SK-N-MC (cell line): ENCODE measurements around the gene ADORA3.

Experiments used
- EZH2 ChIP-seq: fragments of 200-600 bp; sonication (generic); IDR thresholded peaks from one replicate; pipeline ENCODE4 v1.6.1; 2017; ENCODE audit warnings: antibody characterized with exemption
- FOXP2 ChIP-seq: optimal IDR thresholded peaks from 2 replicates; pipeline ENCODE3; 2011; ENCODE audit warnings: mild to moderate bottlenecking, moderate library complexity; ENCODE audit not compliant: insufficient read depth; ENCODE audit errors: extremely low read length, control extremely low read depth
- POLR2AphosphoS5 ChIP-seq: IDR thresholded peaks from 2 replicates; pipeline ENCODE4 v1.6.1; 2012; ENCODE audit warnings: mild to moderate bottlenecking, low read depth, low read length, borderline replicate concordance

DNA sequence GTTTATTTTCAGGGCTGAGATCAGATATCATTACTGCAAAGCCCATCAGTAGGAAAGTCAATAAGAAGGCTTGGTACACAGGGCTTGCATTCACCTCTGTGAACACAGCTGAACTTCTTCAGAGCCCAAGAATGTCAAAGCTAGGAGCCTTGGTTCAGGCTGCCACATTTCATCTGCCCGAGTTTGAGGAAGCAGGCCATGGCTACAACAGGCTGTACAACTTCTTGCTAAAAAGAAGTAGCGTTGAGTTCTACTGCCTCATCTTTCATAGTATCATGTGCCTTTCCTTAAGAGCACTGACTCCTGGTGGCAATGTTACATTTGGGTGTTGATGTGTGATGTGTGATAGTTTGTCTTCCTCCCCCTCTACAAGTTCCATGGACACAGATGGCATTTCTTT, 19.6 kb downstream of the ADORA3 start:
- TF ChIP-seq POLR2AphosphoS5 (no peak), EZH2 (no peak), FOXP2 (no peak)
